HCT116 (cell line): Measurements from ENCODE around the gene KIRREL3. TPM values are rescaled to one million over a fixed set of nuclear protein-coding genes. Genes with fewer than 3 reads are reported as not detected.

Experiments used
- ATAC-seq: fragments of 200-7000 bp; cut with Tn5 transposase; 2 replicates; pipeline ENCODE4 v1.9.1; 2020; ENCODE audit warnings: mild to moderate bottlenecking, moderate library complexity
- BruUV-seq: library from RNA; stranded (reverse); fragments of 400-500 nt; replicated peaks from 2 replicates; lab custom pipeline; 2021; lab: Mats Ljungman, UMichigan
- CTCF ChIA-PET: fragments of 300-600 bp; sonication (Branson Sonifier 250); formaldehyde crosslinking; loops from one replicate; lab custom pipeline; 2021; ENCODE audit warnings: antibody characterized with exemption; lab: Charles Lee
- POLR2A ChIA-PET: fragments of 300-600, 350-600 bp; sonication (Branson Sonifier 250); formaldehyde crosslinking; loops from one replicate; lab custom pipeline; 2021; ENCODE audit warnings: antibody characterized with exemption; lab: Charles Lee
- RAD21 ChIA-PET, 2 experiments: fragments of 300-600 bp; sonication (Branson Sonifier 250); formaldehyde crosslinking; loops; one replicate each; lab custom pipeline; 2023; ENCODE audit warnings: low total read pairs in 2 of 2; ENCODE audit not compliant: uncharacterized antibody in 2 of 2, unreplicated experiment in 2 of 2, low non-redundant PET in 1 of 2; lab: Charles Lee
- DNase-seq: peaks from one replicate; pipeline ENCODE4 v3.0.0-alpha.2; 2010; ENCODE audit warnings: low read depth, low spot score
- H2AFZ ChIP-seq: fragments of 200-600 bp; shearing (Covaris generic), sonication (generic); 2 replicates; pipeline ENCODE4 v1.6.1; 2017; ENCODE audit warnings: low read depth, mixed run types, mixed read lengths, antibody characterized with exemption, low read length; ENCODE audit not compliant: poor library complexity, severe bottlenecking
- H3K27ac ChIP-seq: 2 replicates; pipeline ENCODE4 v1.5.1; 2012; ENCODE audit warnings: low read depth, low read length
- H3K27me3 ChIP-seq: fragments of 200-600 bp; sonication (generic); 2 replicates; pipeline ENCODE4 v1.6.1; 2016; ENCODE audit warnings: mixed run types, low read length, mixed read lengths; ENCODE audit not compliant: insufficient read depth
- H3K36me3 ChIP-seq, 2 experiments: fragments of 200-500 bp in 1 of 2; fragments of 200-600 bp in 1 of 2; sonication (Bioruptor generic) in 1 of 2; sonication (generic) in 1 of 2; 2 replicates each; pipeline versions ENCODE4 v1.5.1 to v1.6.1; 2014 to 2016; ENCODE audit warnings: low read length in 2 of 2, inconsistent platforms in 1 of 2, mixed read lengths in 1 of 2, mixed run types in 1 of 2; ENCODE audit not compliant: insufficient read depth in 2 of 2, control insufficient read depth in 1 of 2
- H3K4me1 ChIP-seq, 2 experiments: fragments of 200-600 bp in 1 of 2; sonication (generic) in 1 of 2; 2 replicates each; pipeline versions ENCODE4 v1.5.1 to v1.6.1; 2012 to 2017; ENCODE audit warnings: low read length in 2 of 2, inconsistent platforms in 1 of 2, mild to moderate bottlenecking in 1 of 2, mixed read lengths in 1 of 2, mixed run types in 1 of 2, moderate library complexity in 1 of 2; ENCODE audit not compliant: insufficient read depth in 2 of 2, control insufficient read depth in 1 of 2
- H3K4me2 ChIP-seq: fragments of 200-600 bp; sonication (generic); 2 replicates; pipeline ENCODE4 v1.6.1; 2017; ENCODE audit warnings: mixed run types, low read length, mixed read lengths
- H3K4me3 ChIP-seq, 2 experiments: fragments of 200-600 bp in 1 of 2; sonication (generic) in 1 of 2; replicated peaks in 1 of 2; 2 replicates each; pipeline ENCODE4 v1.5.1; 2011 to 2016; ENCODE audit warnings: low read length in 2 of 2, control low read depth in 1 of 2, low read depth in 1 of 2, mild to moderate bottlenecking in 1 of 2, mixed read lengths in 1 of 2, mixed run types in 1 of 2
- H3K79me2 ChIP-seq: fragments of 200-600 bp; sonication (generic); 2 replicates; pipeline ENCODE4 v1.6.1; 2017; ENCODE audit warnings: mild to moderate bottlenecking, mixed run types, low read length, moderate library complexity, mixed read lengths; ENCODE audit not compliant: insufficient read depth
- H3K9ac ChIP-seq: fragments of 200-600 bp; sonication (generic); 2 replicates; pipeline ENCODE4 v1.6.1; 2016; ENCODE audit warnings: low read length, mixed read lengths
- H3K9me2 ChIP-seq: fragments of 200-600 bp; sonication (generic), shearing (Covaris generic); 2 replicates; pipeline ENCODE4 v1.6.1; 2017; ENCODE audit warnings: mixed run types, mild to moderate bottlenecking, moderate library complexity; ENCODE audit not compliant: insufficient read depth
- H3K9me3 ChIP-seq, 2 experiments: fragments of 200-500 bp in 1 of 2; fragments of 200-600 bp in 1 of 2; sonication (Bioruptor generic) in 1 of 2; sonication (generic) in 1 of 2; 2 replicates each; pipeline ENCODE4 v1.6.1; 2014 to 2017; ENCODE audit warnings: low read length in 2 of 2, mixed read lengths in 2 of 2, inconsistent platforms in 1 of 2, low read depth in 1 of 2, mild to moderate bottlenecking in 1 of 2, mixed run types in 1 of 2, moderate library complexity in 1 of 2; ENCODE audit not compliant: control insufficient read depth in 1 of 2, insufficient read depth in 1 of 2
- H4K20me1 ChIP-seq: fragments of 200-600 bp; sonication (generic), shearing (Covaris generic); 2 replicates; pipeline ENCODE4 v1.6.1; 2017; ENCODE audit warnings: mixed run types, mild to moderate bottlenecking, moderate library complexity; ENCODE audit not compliant: insufficient read depth
- CBX3 ChIP-seq: IDR thresholded peaks from 2 replicates; pipeline ENCODE4 v1.6.1; 2012; ENCODE audit warnings: low read depth
- CEBPB ChIP-seq: IDR thresholded peaks from 2 replicates; pipeline ENCODE4 v1.6.1; 2012; ENCODE audit warnings: low read depth
- POLR2AphosphoS5 ChIP-seq: IDR thresholded peaks from 2 replicates; pipeline ENCODE4 v1.6.1; 2011; ENCODE audit warnings: mild to moderate bottlenecking, low read depth, low read length, moderate library complexity
- RAD21 ChIP-seq: IDR thresholded peaks from 2 replicates; pipeline ENCODE4 v1.6.1; 2012; ENCODE audit warnings: low read depth, mild to moderate bottlenecking
- ZBTB33 ChIP-seq: IDR thresholded peaks from 2 replicates; pipeline ENCODE4 v1.6.1; 2011; ENCODE audit warnings: mild to moderate bottlenecking, low read length, moderate library complexity; ENCODE audit not compliant: insufficient replicate concordance; ENCODE audit errors: extremely low read depth
- ZFX ChIP-seq: fragments of 450-650 bp; IDR thresholded peaks from 2 replicates; pipeline ENCODE4 v1.6.1; 2017
- ZNF274 ChIP-seq: fragments of 200-500 bp; sonication (Bioruptor generic); IDR thresholded peaks from 2 replicates; pipeline ENCODE4 v1.6.1; 2014; ENCODE audit warnings: mild to moderate bottlenecking, low read depth, low read length, inconsistent platforms
- intact Hi-C: fragments of 100-400 bp; cut with micrococcal nuclease; formaldehyde crosslinking; loops from 2 replicates; pipeline ENCODE4 v1.10.0; 2022
- total RNA-seq: library from RNA; stranded (reverse); gene quantifications from one replicate; pipeline ENCODE4 v1.2.1, GENCODE V29; 2021; ENCODE audit not compliant: unreplicated experiment

Gene KIRREL3
- total RNA-seq, 1 experiment from 2014 or later, result not detected

GRCh38 chr11:126432525-126432924, 568.0 kb downstream of the KIRREL3 start (continued):
- TF ChIP-seq POLR2AphosphoS5, result no peak
- TF ChIP-seq RAD21, result no peak
- TF ChIP-seq ZNF274, result no peak
- no peak for TF ChIP-seq ZFX
- TF ChIP-seq CEBPB, result no peak
- TF ChIP-seq CBX3, result no peak

- H3K36me3 ChIP-seq, result no peaks in the 10 kb centered on the region
- CTCF ChIA-PET, result interaction anchor here (1.3 to 1.9 kb wide), 3 partner anchors 9 to 121 kb away, joined by 4 to 6 read pairs (median 4); no protein-coding TSS in a partner anchor
- DNase-seq (no peak), ATAC-seq (peak; percentile 11)
- H3K27me3 ChIP-seq, result no peaks in the 10 kb centered on the region
- H3K4me1 ChIP-seq, result peaks cover 0 to 10% of the 10 kb centered on the region in 2 experiments; a peak in 2 of 4 replicates
- intact Hi-C loops, result no loop called here
- no peaks in the 10 kb centered on the region for H3K79me2 ChIP-seq
- no peaks in the 10 kb centered on the region for H4K20me1 ChIP-seq
- no peak for TF ChIP-seq ZBTB33
- no TSS peak for BruUV-seq
- no peaks in the 10 kb centered on the region for H3K9me3 ChIP-seq
- no peak overlapping the region for H3K9ac ChIP-seq
- RAD21 ChIA-PET, result no interaction called here
- no peak overlapping the region for H3K4me3 ChIP-seq
- H3K4me2 ChIP-seq, result peak overlapping the region; percentile 23; the same call in 1 of the 2 replicates
- H3K9me2 ChIP-seq, result no peaks in the 10 kb centered on the region
- no peak overlapping the region for H3K27ac ChIP-seq
- no peak overlapping the region for H2AFZ ChIP-seq
- POLR2A ChIA-PET, result no interaction called here
These were observed 568.5 kb downstream of the KIRREL3 start for GRCh38 chr11:126432065-126432461.
